Pancreas (tissue), 10 donors: Measurements from ENCODE around the gene E2F2. TPM values are rescaled to one million over a fixed set of nuclear protein-coding genes. Genes with fewer than 3 reads are reported as not detected.

Experiments used
- ATAC-seq, 4 donors: fragments of 200-7000 bp; cut with Tn5 transposase; one replicate each; pipeline versions ENCODE4 v1.8.0 to v1.9.1; 2020; ENCODE audit warnings: mild to moderate bottlenecking in 4 of 4, moderate library complexity in 4 of 4
- DNase-seq, 6 donors: peaks; one replicate each; pipeline ENCODE4 v3.0.0-alpha.2; 2020
- FAIRE-seq: peaks from 2 replicates; lab custom pipeline; 2012; peaks lifted over from hg19 to GRCh38; lab: Jason Lieb, UNC
- H3K27ac ChIP-seq, 4 donors: fragments of 200-600 bp; sonication (generic); 1 replicate in 3 of 4; 2 replicates in 1 of 4; pipeline versions ENCODE4 v1.5.0 to v1.8.0; 2020
- H3K27me3 ChIP-seq, 4 donors: fragments of 200-600 bp; one replicate each; pipeline ENCODE4 v1.8.0; 2021
- H3K36me3 ChIP-seq, 3 donors: fragments of 200-600 bp; sonication (generic) in 1 of 3; one replicate each; pipeline versions ENCODE4 v1.5.0 to v1.8.0; 2020 to 2021
- H3K4me1 ChIP-seq, 3 donors: fragments of 200-600 bp; one replicate each; pipeline ENCODE4 v1.8.0; 2021
- H3K4me3 ChIP-seq, 4 donors: fragments of 200-600 bp; sonication (generic) in 2 of 4; one replicate each; pipeline versions ENCODE4 v1.5.0 to v1.8.0; 2020 to 2021
- H3K9me3 ChIP-seq, 4 donors: fragments of 200-600 bp; one replicate each; pipeline ENCODE4 v1.8.0; 2021
- WGBS, 2 donors: extraction: QIAGEN DNeasy Blood & Tissue Kit; methylation state at CpG; one replicate each; pipeline ENCODE4 v1.1.7; 2013; 5-methylcytosine and 5-hydroxymethylcytosine counted together
- intact Hi-C, 3 donors: fragments of 100-400 bp; cut with DNase I; formaldehyde crosslinking; loops; one replicate each; pipeline versions ENCODE4 v1.11.1 to v1.14.2; 2022
- polyA plus RNA-seq, 2 donors: library from polyadenylated mRNA; stranded (reverse); fragments of 200-250 nt; gene quantifications; one replicate each; pipeline ENCODE4 v1.2.3, GENCODE V29; 2013
- total RNA-seq, 6 donors: library from RNA; stranded (reverse); fragmentation: NEBNext Ultra II Directional in 4 of 6; extraction: Animal tissue kit (Norgen Biotek cat#: 25700) in 4 of 6; gene quantifications; one replicate each; pipeline versions ENCODE4 v1.2.1 to v1.2.4, GENCODE V29; 2021 to 2023
- TF ChIP-seq, protein P1 (sequence below), 4 donors: fragments of 200-600 bp; sonication (generic) in 3 of 4; IDR thresholded peaks; one replicate each; pipeline versions ENCODE4 v1.5.0 to v1.8.0; 2021; ENCODE audit warnings: antibody characterized with exemption in 4 of 4
- donor health status: healthy with polysubstance abuse.
- donor health status: DM: no; HTN: no; CAD: no; lungs with moderate emphysema.
- donor health status: DM: no; HTN: no; CAD: no.
- donor health status: control.
- donor health status: control.
- donor health status: Bipolar disorder and iron deficiency.
- donor health status: DM: yes; HTN: yes; CAD: no.
- donor health status: DM: no; HTN: no; CAD: no.
- donor health status: DM: no; HTN: no; CAD: no.
- donor health status: DM: yes; HTN: yes; CAD: no.

Gene E2F2
- total and polyA plus RNA-seq, 8 donors, result 0.04 to 0.40 (median 0.15) TPM; not detected in 2

DNA sequence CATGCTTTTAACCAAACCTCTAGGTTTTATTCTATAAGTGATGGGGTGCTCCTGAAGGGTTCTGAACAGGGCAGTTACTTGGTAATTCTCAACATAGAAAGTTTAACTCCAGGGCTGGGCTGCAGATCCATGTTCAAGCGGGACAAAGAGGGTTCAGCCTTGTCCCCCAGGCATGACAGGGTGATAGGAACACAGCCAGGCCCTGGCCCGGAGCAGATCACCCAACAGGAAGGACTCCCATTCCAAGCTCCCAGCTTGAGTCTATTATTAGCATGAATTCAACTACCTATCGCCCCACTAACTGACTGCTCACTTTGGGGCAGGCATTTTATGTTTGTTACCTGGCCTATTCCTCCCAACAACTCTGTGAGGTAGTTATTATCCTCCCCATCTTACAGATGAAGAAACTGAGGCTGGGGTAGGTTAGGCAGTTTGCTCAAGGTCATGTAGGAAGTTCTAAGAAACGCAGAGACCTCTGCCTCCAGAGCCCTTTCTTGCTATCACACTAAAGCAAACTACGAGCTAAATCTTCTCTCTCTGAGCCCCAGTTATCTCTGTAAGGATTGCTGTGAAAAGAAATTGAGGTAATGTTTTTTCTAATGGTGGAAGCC lies 61.6 kb downstream of the E2F2 start:
- H3K9me3 ChIP-seq, result no peaks in the 10 kb centered on the region
- ATAC-seq (no peak), DNase-seq (no peak), FAIRE-seq (no peak)
- H3K27ac ChIP-seq, result no peak overlapping the region
- H3K4me3 ChIP-seq, result no peak overlapping the region
- WGBS, 2 donors, result 39 to 40% methylated on average over 5 of the region's 5 CpGs
- no peaks in the 10 kb centered on the region for H3K4me1 ChIP-seq
- H3K36me3 ChIP-seq, result no peaks in the 10 kb centered on the region
- TF ChIP-seq, protein P1, sequence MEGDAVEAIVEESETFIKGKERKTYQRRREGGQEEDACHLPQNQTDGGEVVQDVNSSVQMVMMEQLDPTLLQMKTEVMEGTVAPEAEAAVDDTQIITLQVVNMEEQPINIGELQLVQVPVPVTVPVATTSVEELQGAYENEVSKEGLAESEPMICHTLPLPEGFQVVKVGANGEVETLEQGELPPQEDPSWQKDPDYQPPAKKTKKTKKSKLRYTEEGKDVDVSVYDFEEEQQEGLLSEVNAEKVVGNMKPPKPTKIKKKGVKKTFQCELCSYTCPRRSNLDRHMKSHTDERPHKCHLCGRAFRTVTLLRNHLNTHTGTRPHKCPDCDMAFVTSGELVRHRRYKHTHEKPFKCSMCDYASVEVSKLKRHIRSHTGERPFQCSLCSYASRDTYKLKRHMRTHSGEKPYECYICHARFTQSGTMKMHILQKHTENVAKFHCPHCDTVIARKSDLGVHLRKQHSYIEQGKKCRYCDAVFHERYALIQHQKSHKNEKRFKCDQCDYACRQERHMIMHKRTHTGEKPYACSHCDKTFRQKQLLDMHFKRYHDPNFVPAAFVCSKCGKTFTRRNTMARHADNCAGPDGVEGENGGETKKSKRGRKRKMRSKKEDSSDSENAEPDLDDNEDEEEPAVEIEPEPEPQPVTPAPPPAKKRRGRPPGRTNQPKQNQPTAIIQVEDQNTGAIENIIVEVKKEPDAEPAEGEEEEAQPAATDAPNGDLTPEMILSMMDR (IDR thresholded peaks at IDR 0.05), result no peak
- H3K27me3 ChIP-seq, result no peaks in the 10 kb centered on the region
- intact Hi-C loops, result no loop called here

DNA sequence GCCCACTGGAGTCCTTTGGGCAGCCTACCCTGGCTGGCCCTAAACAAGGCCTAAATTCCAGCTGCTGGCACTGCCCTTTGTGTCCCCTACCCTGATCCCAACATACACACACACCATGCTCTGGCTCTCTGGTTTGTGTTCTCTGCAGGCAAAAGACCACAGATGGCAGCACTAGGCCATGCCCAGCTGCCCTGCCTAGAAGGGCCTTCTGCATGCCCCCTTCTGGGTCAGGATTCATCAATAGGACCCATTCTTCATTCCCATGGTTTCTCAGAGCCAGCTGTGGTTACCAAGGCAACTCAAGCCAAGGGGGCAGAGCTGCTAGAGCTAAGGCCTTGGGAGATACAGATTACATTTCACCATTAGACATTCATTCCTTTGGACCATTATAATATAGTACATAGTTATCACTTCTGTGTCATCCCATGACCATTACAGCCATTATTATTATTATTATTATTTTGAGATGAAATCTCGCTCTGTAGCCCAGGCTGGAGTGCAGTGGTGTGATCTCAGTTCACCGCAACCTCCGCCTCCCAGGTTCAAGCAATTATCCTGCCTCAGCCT lies 64.5 kb downstream of the E2F2 start:
- TF ChIP-seq, protein P1 (IDR thresholded peaks at IDR 0.05), result no peak

DNA sequence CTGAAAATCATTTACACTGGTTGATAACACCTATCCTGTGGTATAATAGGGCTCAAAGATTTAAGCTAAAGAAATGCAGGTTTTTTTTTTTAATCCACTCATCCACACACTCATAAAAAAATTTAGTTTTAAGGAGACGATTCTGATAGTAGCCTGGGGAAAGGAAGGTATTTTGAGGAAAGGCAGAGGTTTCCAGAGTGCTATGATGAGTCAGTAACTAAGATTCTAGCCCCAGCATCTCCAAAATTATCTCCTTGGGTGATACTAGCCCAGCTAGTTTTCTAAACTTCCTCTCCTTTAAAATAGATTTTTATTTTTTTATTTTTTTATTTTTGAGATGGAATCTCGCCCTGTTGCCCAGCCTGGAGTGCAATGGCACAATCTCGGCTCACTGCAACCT lies 67.7 kb downstream of the E2F2 start:
- intact Hi-C loops, result no loop called here
- TF ChIP-seq, protein P1 (IDR thresholded peaks at IDR 0.05), result no peak
- Histone ChIP-seq H3K27ac (no peak overlapping the region), H3K9me3 (no peaks in the 10 kb centered on the region), H3K4me1 (no peaks in the 10 kb centered on the region), H3K27me3 (no peaks in the 10 kb centered on the region), H3K4me3 (no peak overlapping the region), H3K36me3 (no peaks in the 10 kb centered on the region)
- ATAC-seq (no peak), DNase-seq (no peak), FAIRE-seq (no peak)
- 86 to 91% methylated on average over 3 of the region's 3 CpGs for whole genome bisulfite sequencing, 2 donors

More for the DNA sequence above, 64.5 kb downstream of the E2F2 start:
- Histone ChIP-seq H3K27me3 (no peaks in the 10 kb centered on the region), H3K4me1 (no peaks in the 10 kb centered on the region), H3K4me3 (no peak overlapping the region), H3K36me3 (no peaks in the 10 kb centered on the region), H3K9me3 (no peaks in the 10 kb centered on the region), H3K27ac (no peak overlapping the region)
- intact Hi-C loops, result no loop called here
- DNase-seq (no peak), FAIRE-seq (no peak), ATAC-seq (no peak)
- WGBS, 2 donors, result 95 to 97% methylated on average over 3 of the region's 3 CpGs

DNA sequence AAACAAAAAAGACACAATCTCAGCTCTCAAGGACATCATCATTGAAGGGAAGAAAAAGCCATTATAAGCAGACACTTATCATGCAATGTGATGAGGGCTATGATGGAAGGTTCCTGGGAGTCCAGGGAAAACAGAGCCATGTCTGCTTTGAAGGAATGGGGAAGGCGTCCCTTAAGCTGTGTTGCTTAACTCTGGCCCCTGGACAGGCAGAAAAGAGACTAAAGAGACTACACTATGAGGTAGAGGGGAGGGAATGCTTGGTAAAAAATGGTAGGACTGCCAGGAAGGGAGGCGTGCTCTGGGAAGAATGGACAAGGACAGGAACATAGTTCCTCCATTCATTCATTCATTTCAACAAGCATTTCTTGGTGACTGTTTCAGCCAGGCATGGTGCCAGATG lies 68.3 kb downstream of the E2F2 start:
- no peak overlapping the region for H3K27ac ChIP-seq
- H3K4me3 ChIP-seq, result no peak overlapping the region
- no peak for FAIRE-seq
- no peaks in the 10 kb centered on the region for H3K9me3 ChIP-seq
- ATAC-seq, result no peak
- H3K4me1 ChIP-seq, result no peaks in the 10 kb centered on the region
- WGBS, 2 donors, result 95 to 98% methylated on average over 2 of the region's 2 CpGs
- TF ChIP-seq, protein P1 (IDR thresholded peaks at IDR 0.05), result no peak
- no peak for DNase-seq
- H3K27me3 ChIP-seq, result no peaks in the 10 kb centered on the region
- H3K36me3 ChIP-seq, result no peaks in the 10 kb centered on the region
- intact Hi-C loops, result no loop called here

DNA sequence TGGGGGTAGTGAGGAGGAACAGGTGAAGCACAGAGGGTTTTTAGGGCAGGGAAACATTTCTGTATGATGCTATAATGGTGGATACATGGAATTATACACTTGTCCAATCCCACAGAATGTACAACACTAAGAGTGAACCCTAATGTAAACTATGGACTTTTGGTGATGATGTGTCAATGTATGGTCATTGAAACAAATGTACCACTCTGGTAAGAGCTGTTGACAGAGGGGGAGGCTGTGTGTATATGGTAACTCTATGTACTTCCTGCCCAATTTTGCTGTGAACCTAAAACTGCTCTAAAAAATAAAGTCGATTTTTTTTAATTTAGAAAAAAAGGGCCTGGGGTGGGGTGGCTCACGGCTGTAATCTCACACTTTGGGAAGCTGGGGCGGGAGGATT lies 70.0 kb downstream of the E2F2 start:
- TF ChIP-seq, protein P1 (IDR thresholded peaks at IDR 0.05), result no peak
- no peak for DNase-seq
- 78 to 85% methylated on average over 3 of the region's 3 CpGs for WGBS, 2 donors
- no peaks in the 10 kb centered on the region for H3K27me3 ChIP-seq
- intact Hi-C loops, result no loop called here
- H3K36me3 ChIP-seq, result no peaks in the 10 kb centered on the region
- no peaks in the 10 kb centered on the region for H3K4me1 ChIP-seq
- no peak for FAIRE-seq
- H3K27ac ChIP-seq, result no peak overlapping the region
- no peak overlapping the region for H3K4me3 ChIP-seq
- H3K9me3 ChIP-seq, result no peaks in the 10 kb centered on the region
- no peak for ATAC-seq
